OCI-LY1 (cell line): Measurements from ENCODE around the gene AJUBA.
"Not testable (repeated sequence)": the region's sequence is repeated elsewhere in the genome, so short reads cannot be mapped to it uniquely, and the experiment has no call there.

Source experiments
- H2AFZ ChIP-seq: fragments of 200-600 bp; sonication (generic), shearing (Covaris generic); 2 replicates; pipeline ENCODE4 v1.6.0; 2014; ENCODE audit warnings: antibody characterized with exemption, mild to moderate bottlenecking, low read length
- H3F3A ChIP-seq: fragments of 200-600 bp; sonication (generic), shearing (Covaris generic); 2 replicates; pipeline ENCODE4 v1.6.0; 2014; ENCODE audit warnings: mild to moderate bottlenecking, antibody characterized with exemption, low read length, moderate library complexity; ENCODE audit not compliant: insufficient read depth
- H3K27ac ChIP-seq: fragments of 200-600 bp; sonication (generic); 2 replicates; pipeline ENCODE4 v1.5.1; 2014; ENCODE audit warnings: low read length, mixed run types, mild to moderate bottlenecking, low read depth; ENCODE audit not compliant: poor library complexity, severe bottlenecking
- H3K27me3 ChIP-seq: fragments of 200-600 bp; sonication (generic); 2 replicates; pipeline ENCODE4 v1.6.0; 2014; ENCODE audit warnings: antibody characterized with exemption, mild to moderate bottlenecking, low read length, moderate library complexity; ENCODE audit not compliant: insufficient read depth
- H3K36me3 ChIP-seq: fragments of 200-600 bp; sonication (generic); 2 replicates; pipeline ENCODE4 v1.6.1; 2014; ENCODE audit warnings: mild to moderate bottlenecking, antibody characterized with exemption, low read length, moderate library complexity, mixed read lengths; ENCODE audit not compliant: insufficient read depth
- H3K4me1 ChIP-seq: fragments of 200-600 bp; sonication (generic); 2 replicates; pipeline ENCODE4 v1.5.1; 2014; ENCODE audit warnings: mild to moderate bottlenecking, low read length, moderate library complexity; ENCODE audit not compliant: insufficient read depth, severe bottlenecking
- H3K4me2 ChIP-seq: fragments of 200-600 bp; sonication (generic), shearing (Covaris generic); 2 replicates; pipeline ENCODE4 v1.6.1; 2014; ENCODE audit warnings: low read length
- H3K4me3 ChIP-seq: fragments of 200-600 bp; sonication (generic); 2 replicates; pipeline ENCODE4 v1.5.1; 2014; ENCODE audit warnings: low read length, low read depth, mild to moderate bottlenecking, mixed read lengths; ENCODE audit not compliant: poor library complexity, severe bottlenecking
- H3K79me2 ChIP-seq: fragments of 200-600 bp; shearing (Covaris generic); 2 replicates; pipeline ENCODE4 v1.6.1; 2016; ENCODE audit warnings: mixed run types, low read length, mixed read lengths; ENCODE audit not compliant: insufficient read depth
- H3K9ac ChIP-seq: fragments of 200-600 bp; sonication (generic), shearing (Covaris generic); 2 replicates; pipeline ENCODE4 v1.6.1; 2014; ENCODE audit warnings: mild to moderate bottlenecking, low read length, mixed read lengths
- H3K9me2 ChIP-seq: fragments of 200-600 bp; sonication (generic), shearing (Covaris generic); 2 replicates; pipeline ENCODE4 v1.6.1; 2014; ENCODE audit warnings: low read depth, mild to moderate bottlenecking, low read length, mixed read lengths
- H3K9me3 ChIP-seq: fragments of 200-600 bp; shearing (Covaris generic); 2 replicates; pipeline ENCODE4 v1.6.1; 2014; ENCODE audit warnings: low read length, mixed read lengths
- H4K20me1 ChIP-seq: fragments of 200-600 bp; sonication (generic), shearing (Covaris generic); 2 replicates; pipeline ENCODE4 v1.6.0; 2016; ENCODE audit warnings: mild to moderate bottlenecking, low read length; ENCODE audit not compliant: insufficient read depth
- EZH2 ChIP-seq: fragments of 200-600 bp; sonication (generic), shearing (Covaris generic); IDR thresholded peaks from 2 replicates; pipeline ENCODE4 v1.8.0; 2017; ENCODE audit warnings: borderline replicate concordance, mixed run types, mild to moderate bottlenecking, antibody characterized with exemption, low read length, moderate library complexity, mixed read lengths
- TF ChIP-seq, protein P1 (sequence below): fragments of 200-600 bp; sonication (generic), shearing (Covaris generic); IDR thresholded peaks from 2 replicates; pipeline ENCODE4 v1.5.1; 2017; ENCODE audit warnings: mild to moderate bottlenecking, antibody characterized with exemption, low read length, moderate library complexity, mixed read lengths

Gene AJUBA

DNA sequence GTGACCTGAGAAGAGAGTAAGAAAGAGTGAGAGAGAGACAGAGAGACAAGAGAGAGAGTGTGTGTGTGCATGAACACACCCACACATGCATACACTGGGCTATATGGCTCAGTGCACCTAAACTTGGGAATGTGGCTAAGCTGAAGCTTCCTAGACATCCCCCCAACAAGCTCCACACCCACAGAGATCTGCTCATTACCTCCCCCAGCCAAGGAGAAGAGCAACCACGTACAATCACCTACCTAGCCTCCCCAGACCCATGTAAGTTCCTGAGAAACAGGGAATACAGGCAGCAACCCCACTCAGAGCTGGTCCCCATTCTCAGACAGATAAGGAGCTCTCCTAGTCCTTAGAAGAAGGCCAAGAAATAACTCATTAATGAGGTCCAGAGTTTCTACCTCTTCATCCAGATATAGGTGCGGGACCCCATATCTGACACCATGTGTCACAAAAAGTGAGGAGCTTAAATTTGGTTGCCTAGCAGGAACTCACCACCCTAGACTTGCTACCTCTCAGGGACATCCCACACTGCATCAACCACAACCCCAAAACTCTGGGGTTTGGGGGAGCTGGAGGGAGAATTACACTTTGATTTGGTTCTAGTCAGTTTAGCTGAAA, 9.9 kb downstream of the AJUBA start:
- Histone ChIP-seq H4K20me1 (no peaks in the 10 kb centered on the region), H3K4me2 (no peak overlapping the region), H3K79me2 (no peaks in the 10 kb centered on the region), H3F3A (no peaks in the 10 kb centered on the region), H3K36me3 (no peaks in the 10 kb centered on the region), H2AFZ (no peak overlapping the region), H3K9me2 (no peaks in the 10 kb centered on the region), H3K4me3 (no peak overlapping the region), H3K4me1 (peaks cover 5% of the 10 kb centered on the region), H3K9ac (no peak overlapping the region), H3K9me3 (no peaks in the 10 kb centered on the region), H3K27ac (no peak overlapping the region), H3K27me3 (peaks cover 4% of the 10 kb centered on the region; the same call in 1 of the 2 replicates)
- TF ChIP-seq EZH2, result no peak
- TF ChIP-seq, protein P1, sequence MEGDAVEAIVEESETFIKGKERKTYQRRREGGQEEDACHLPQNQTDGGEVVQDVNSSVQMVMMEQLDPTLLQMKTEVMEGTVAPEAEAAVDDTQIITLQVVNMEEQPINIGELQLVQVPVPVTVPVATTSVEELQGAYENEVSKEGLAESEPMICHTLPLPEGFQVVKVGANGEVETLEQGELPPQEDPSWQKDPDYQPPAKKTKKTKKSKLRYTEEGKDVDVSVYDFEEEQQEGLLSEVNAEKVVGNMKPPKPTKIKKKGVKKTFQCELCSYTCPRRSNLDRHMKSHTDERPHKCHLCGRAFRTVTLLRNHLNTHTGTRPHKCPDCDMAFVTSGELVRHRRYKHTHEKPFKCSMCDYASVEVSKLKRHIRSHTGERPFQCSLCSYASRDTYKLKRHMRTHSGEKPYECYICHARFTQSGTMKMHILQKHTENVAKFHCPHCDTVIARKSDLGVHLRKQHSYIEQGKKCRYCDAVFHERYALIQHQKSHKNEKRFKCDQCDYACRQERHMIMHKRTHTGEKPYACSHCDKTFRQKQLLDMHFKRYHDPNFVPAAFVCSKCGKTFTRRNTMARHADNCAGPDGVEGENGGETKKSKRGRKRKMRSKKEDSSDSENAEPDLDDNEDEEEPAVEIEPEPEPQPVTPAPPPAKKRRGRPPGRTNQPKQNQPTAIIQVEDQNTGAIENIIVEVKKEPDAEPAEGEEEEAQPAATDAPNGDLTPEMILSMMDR, result no peak

DNA sequence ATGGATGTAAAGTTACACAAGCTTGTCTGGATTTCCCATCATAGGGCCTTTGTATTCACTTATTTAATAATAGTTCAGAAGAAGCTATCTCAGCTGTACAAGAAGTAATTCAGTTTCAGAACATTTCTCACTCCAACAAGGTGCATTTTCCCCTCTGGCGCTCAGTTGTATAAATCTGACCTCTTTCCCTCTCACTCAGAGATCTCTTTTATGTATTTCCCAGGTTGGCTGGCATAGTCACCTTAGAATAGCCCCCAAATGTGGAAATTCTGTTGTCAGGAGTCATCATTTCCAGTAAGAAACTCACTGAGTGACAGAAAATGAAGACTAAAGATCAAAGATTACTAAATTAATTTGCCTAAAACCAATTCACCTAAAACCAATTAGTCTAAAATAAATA, 11.2 kb downstream of the AJUBA start:
- no peak overlapping the region for H3K9ac ChIP-seq
- no peaks in the 10 kb centered on the region for H3K9me3 ChIP-seq
- H3K27ac ChIP-seq, result no peak overlapping the region
- H3K4me2 ChIP-seq, result no peak overlapping the region
- no peaks in the 10 kb centered on the region for H3K36me3 ChIP-seq
- TF ChIP-seq, protein P1, result no peak
- no peak for TF ChIP-seq EZH2
- no peaks in the 10 kb centered on the region for H3F3A ChIP-seq
- H2AFZ ChIP-seq, result no peak overlapping the region
- H3K79me2 ChIP-seq, result no peaks in the 10 kb centered on the region
- no peaks in the 10 kb centered on the region for H4K20me1 ChIP-seq
- H3K9me2 ChIP-seq, result no peaks in the 10 kb centered on the region
- H3K27me3 ChIP-seq, result peaks cover 4% of the 10 kb centered on the region; the same call in 1 of the 2 replicates
- H3K4me1 ChIP-seq, result no peaks in the 10 kb centered on the region
- no peak overlapping the region for H3K4me3 ChIP-seq

DNA sequence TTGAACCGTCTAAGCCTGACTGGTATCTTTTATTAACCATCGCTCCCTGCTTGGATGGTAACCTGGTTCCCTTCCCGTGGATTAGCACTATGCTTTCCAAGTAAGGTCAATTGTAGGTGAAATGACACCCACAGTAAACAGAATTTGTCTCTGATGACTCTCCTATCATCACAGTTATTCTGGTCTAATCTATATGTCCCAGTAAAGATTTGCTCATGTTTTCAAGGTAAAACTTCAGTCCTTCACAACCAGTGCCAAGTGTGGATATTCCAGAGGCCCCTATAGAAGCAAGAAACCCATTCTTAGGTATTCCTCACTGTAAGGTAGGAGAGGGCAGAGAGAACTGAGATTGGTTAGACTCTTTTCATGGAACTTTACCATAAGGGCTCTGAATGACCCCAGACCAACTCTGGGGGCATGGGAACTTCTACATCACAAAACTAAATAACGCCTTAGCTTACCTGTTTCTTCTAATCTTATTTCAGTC, 15.5 kb downstream of the AJUBA start:
- no peak overlapping the region for H3K4me2 ChIP-seq
- H3F3A ChIP-seq, result no peaks in the 10 kb centered on the region
- H3K27me3 ChIP-seq, result no peaks in the 10 kb centered on the region
- no peaks in the 10 kb centered on the region; the same call in 1 of the 2 replicates for H3K36me3 ChIP-seq
- no peaks in the 10 kb centered on the region for H3K79me2 ChIP-seq
- TF ChIP-seq, protein P1, result no peak
- no peak for TF ChIP-seq EZH2
- no peak overlapping the region for H2AFZ ChIP-seq
- no peak overlapping the region for H3K9ac ChIP-seq
- H3K9me2 ChIP-seq, result no peaks in the 10 kb centered on the region
- H3K9me3 ChIP-seq, result no peaks in the 10 kb centered on the region
- H4K20me1 ChIP-seq, result no peaks in the 10 kb centered on the region
- H3K27ac ChIP-seq, result no peak overlapping the region
- H3K4me3 ChIP-seq, result no peak overlapping the region
- no peaks in the 10 kb centered on the region for H3K4me1 ChIP-seq

DNA sequence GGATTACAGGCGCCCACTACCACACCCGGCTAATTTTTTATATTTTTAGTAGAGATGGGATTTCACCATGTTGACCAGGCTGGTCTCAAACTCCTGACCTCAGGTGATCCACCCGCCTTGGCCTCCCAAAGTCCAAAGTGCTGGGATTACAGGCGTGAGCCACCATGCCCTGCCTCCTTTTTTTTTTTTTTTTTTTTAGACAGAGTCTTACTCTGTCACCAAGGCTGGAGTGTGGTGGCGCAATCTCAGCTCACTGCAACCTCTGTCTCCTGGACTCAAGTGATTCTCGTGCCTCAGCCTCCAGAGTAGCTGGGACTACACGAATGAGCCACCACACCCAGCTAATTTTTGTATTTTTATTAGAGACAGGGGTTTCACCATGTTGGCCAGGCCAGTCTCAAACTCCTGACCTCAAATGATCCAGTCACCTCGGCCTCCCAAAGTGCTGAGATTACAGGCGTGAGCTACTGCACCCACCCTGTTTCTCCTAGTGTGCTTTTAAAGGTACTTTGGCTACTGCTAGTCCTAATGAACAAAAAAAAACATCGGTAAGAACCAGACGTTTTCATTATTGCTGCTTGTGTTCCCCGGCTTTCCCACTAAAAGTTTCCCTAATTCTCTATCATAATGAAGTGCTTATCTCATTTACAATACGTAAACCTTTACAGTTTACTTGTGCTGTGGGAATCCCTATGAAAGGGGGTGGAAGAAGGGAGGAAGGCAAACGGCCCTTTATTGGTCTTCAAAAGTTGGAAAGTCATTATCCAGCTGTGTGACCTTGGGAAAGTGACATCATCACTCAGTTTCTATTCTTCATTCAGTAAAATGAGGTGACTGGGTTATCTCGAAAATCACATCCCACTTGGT, 16.2 kb downstream of the AJUBA start:
- not testable (repeated sequence) for H3K79me2 ChIP-seq, H4K20me1 ChIP-seq, H3K9me2 ChIP-seq, H2AFZ ChIP-seq, H3K27ac ChIP-seq, H3K4me1 ChIP-seq, H3F3A ChIP-seq, H3K36me3 ChIP-seq, H3K27me3 ChIP-seq, H3K9me3 ChIP-seq, H3K4me2 ChIP-seq, H3K9ac ChIP-seq, H3K4me3 ChIP-seq
